Measurements from ENCODE around the gene DST.
A peak's percentile ranks its signal among the peaks of the same experiment; 100 is the strongest.

GRCh38 chr6:56540232-56541029 is 102.3 kb downstream of the DST start:
- no peak for TF ChIP-seq EZH2 (IDR thresholded peaks at IDR 0.05; ENCODE audit: low read length, missing control alignments)
- TF ChIP-seq, protein P1, sequence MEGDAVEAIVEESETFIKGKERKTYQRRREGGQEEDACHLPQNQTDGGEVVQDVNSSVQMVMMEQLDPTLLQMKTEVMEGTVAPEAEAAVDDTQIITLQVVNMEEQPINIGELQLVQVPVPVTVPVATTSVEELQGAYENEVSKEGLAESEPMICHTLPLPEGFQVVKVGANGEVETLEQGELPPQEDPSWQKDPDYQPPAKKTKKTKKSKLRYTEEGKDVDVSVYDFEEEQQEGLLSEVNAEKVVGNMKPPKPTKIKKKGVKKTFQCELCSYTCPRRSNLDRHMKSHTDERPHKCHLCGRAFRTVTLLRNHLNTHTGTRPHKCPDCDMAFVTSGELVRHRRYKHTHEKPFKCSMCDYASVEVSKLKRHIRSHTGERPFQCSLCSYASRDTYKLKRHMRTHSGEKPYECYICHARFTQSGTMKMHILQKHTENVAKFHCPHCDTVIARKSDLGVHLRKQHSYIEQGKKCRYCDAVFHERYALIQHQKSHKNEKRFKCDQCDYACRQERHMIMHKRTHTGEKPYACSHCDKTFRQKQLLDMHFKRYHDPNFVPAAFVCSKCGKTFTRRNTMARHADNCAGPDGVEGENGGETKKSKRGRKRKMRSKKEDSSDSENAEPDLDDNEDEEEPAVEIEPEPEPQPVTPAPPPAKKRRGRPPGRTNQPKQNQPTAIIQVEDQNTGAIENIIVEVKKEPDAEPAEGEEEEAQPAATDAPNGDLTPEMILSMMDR (conservative IDR thresholded peaks at IDR 0.05 in 1 of 2, IDR thresholded peaks at IDR 0.05 in 1 of 2; ENCODE audit: low read depth in 1 of 2, low read length in 2 of 2) = peak in 1 of 2 donors; percentile 6
